Smooth muscle cell (in vitro differentiated cells): ENCODE measurements around the gene MED15. TPM values are rescaled to one million over a fixed set of nuclear protein-coding genes. Genes with fewer than 3 reads are reported as not detected.

ENCODE experiments used
- DNase-seq: peaks from one replicate; lab custom pipeline; 2025; ENCODE audit not compliant: unreplicated experiment; lab: John Stamatoyannopoulos, UW
- H2AFZ ChIP-seq: fragments of 200-600 bp; sonication (generic); 2 replicates; pipeline ENCODE4 v1.6.0; 2016; ENCODE audit warnings: antibody characterized with exemption, low read depth, mild to moderate bottlenecking
- H3F3A ChIP-seq: fragments of 200-600 bp; sonication (generic); 2 replicates; pipeline ENCODE4 v1.6.0; 2017; ENCODE audit warnings: antibody characterized with exemption, low read depth
- H3K27ac ChIP-seq: fragments of 200-600 bp; sonication (generic); 2 replicates; pipeline ENCODE4 v1.5.1; 2016; ENCODE audit warnings: low read depth, mild to moderate bottlenecking
- H3K27me3 ChIP-seq: fragments of 200-600 bp; sonication (generic); 2 replicates; pipeline ENCODE4 v1.6.1; 2016; ENCODE audit warnings: low read depth, mild to moderate bottlenecking
- H3K36me3 ChIP-seq: fragments of 200-600 bp; sonication (generic); 2 replicates; pipeline ENCODE4 v1.5.1; 2016; ENCODE audit warnings: low read depth
- H3K4me1 ChIP-seq: fragments of 200-600 bp; sonication (generic); 2 replicates; pipeline ENCODE4 v1.5.1; 2016; ENCODE audit warnings: low read depth
- H3K4me2 ChIP-seq: fragments of 200-600 bp; sonication (generic); 2 replicates; pipeline ENCODE4 v1.6.0; 2016; ENCODE audit warnings: mild to moderate bottlenecking
- H3K4me3 ChIP-seq: fragments of 200-600 bp; sonication (generic); 2 replicates; pipeline ENCODE4 v1.5.1; 2016; ENCODE audit warnings: mild to moderate bottlenecking
- H3K79me2 ChIP-seq: fragments of 200-600 bp; sonication (generic); 2 replicates; pipeline ENCODE4 v1.6.0; 2016; ENCODE audit warnings: low read depth, mild to moderate bottlenecking
- H3K9ac ChIP-seq: fragments of 200-600 bp; sonication (generic); 2 replicates; pipeline ENCODE4 v1.6.0; 2016; ENCODE audit warnings: low read depth
- H3K9me3 ChIP-seq: fragments of 200-600 bp; sonication (generic); replicated peaks from 2 replicates; pipeline ENCODE4 v1.5.1; 2016; ENCODE audit warnings: low read depth
- H4K20me1 ChIP-seq: fragments of 200-600 bp; sonication (generic); 2 replicates; pipeline ENCODE4 v1.6.0; 2016; ENCODE audit warnings: low read depth
- CTCF ChIP-seq: fragments of 200-600 bp; sonication (generic); IDR thresholded peaks from 2 replicates; pipeline ENCODE4 v1.5.1; 2017; ENCODE audit warnings: borderline replicate concordance, mild to moderate bottlenecking, antibody characterized with exemption; ENCODE audit not compliant: insufficient read depth, poor library complexity, severe bottlenecking
- WGBS: methylation state at CpG from one replicate; pipeline ENCODE4 v1.1.7; 2016; ENCODE audit warnings: low lambda C conversion rate; 5-methylcytosine and 5-hydroxymethylcytosine counted together
- polyA plus RNA-seq: library from polyadenylated mRNA; unstranded; fragments of >200 nt; fragmentation: Nextera tagmentation; extraction: Ambion mirVana; gene quantifications from 2 replicates; pipeline ENCODE4 v1.2.1, GENCODE V29; 2016
- total RNA-seq: library from RNA; depleted of rRNA; stranded (reverse); fragments of >200 nt; gene quantifications from 2 replicates; pipeline ENCODE4 v1.2.3, GENCODE V29; 2014

MED15 gene
- total and polyA plus RNA-seq, 2 experiments from 2014 or later = 25.3 to 70.5 TPM

- WGBS = 76% methylated on average over 8 of the region's 8 CpGs
- H3K36me3 ChIP-seq = no peaks in the 10 kb centered on the region
- no peaks in the 10 kb centered on the region for H4K20me1 ChIP-seq
- TF ChIP-seq CTCF = no peak
- no peak for DNase-seq
- H3K4me2 ChIP-seq = no peak overlapping the region
- H3K79me2 ChIP-seq = no peaks in the 10 kb centered on the region
- no peaks in the 10 kb centered on the region for H3F3A ChIP-seq
- H3K9me3 ChIP-seq = no peaks in the 10 kb centered on the region
- H2AFZ ChIP-seq = no peak overlapping the region
- H3K4me1 ChIP-seq = no peaks in the 10 kb centered on the region
- H3K4me3 ChIP-seq = no peak overlapping the region
- no peaks in the 10 kb centered on the region for H3K27me3 ChIP-seq
- no peak overlapping the region for H3K27ac ChIP-seq
- H3K9ac ChIP-seq = no peak overlapping the region
These were observed 102.9 kb downstream of the MED15 start for GRCh38 chr22:20610243-20610686.

GRCh38 chr22:20610757-20611156, 103.3 kb downstream of the MED15 start:
- Histone ChIP-seq H3K4me1 (no peaks in the 10 kb centered on the region), H3K9ac (no peak overlapping the region), H4K20me1 (no peaks in the 10 kb centered on the region), H3K27ac (no peak overlapping the region), H3F3A (no peaks in the 10 kb centered on the region), H3K4me3 (no peak overlapping the region), H3K9me3 (no peaks in the 10 kb centered on the region), H3K4me2 (no peak overlapping the region), H3K79me2 (no peaks in the 10 kb centered on the region), H3K27me3 (no peaks in the 10 kb centered on the region), H3K36me3 (no peaks in the 10 kb centered on the region), H2AFZ (no peak overlapping the region)
- DNase-seq = no peak
- no peak for TF ChIP-seq CTCF
- 91% methylated on average over 8 of the region's 8 CpGs for WGBS

- Histone ChIP-seq H3K9ac (no peak overlapping the region), H3K4me1 (no peaks in the 10 kb centered on the region), H3K9me3 (no peaks in the 10 kb centered on the region), H3F3A (no peaks in the 10 kb centered on the region), H3K4me3 (no peak overlapping the region), H3K4me2 (no peak overlapping the region), H2AFZ (no peak overlapping the region), H3K27me3 (no peaks in the 10 kb centered on the region), H3K36me3 (no peaks in the 10 kb centered on the region), H3K27ac (no peak overlapping the region), H3K79me2 (no peaks in the 10 kb centered on the region), H4K20me1 (no peaks in the 10 kb centered on the region)
- no peak for TF ChIP-seq CTCF
- DNase-seq = no peak
- 94% methylated on average over 10 of the region's 10 CpGs for WGBS
These were observed 104.0 kb downstream of the MED15 start for GRCh38 chr22:20611418-20611817.

GRCh38 chr22:20613301-20613700, 105.9 kb downstream of the MED15 start:
- H3K4me3 ChIP-seq = no peak overlapping the region
- no peak overlapping the region for H3K27ac ChIP-seq
- no peak overlapping the region for H3K9ac ChIP-seq
- H3K4me1 ChIP-seq = no peaks in the 10 kb centered on the region
- no peaks in the 10 kb centered on the region for H3F3A ChIP-seq
- no peak overlapping the region for H3K4me2 ChIP-seq
- no peak for TF ChIP-seq CTCF
- no peaks in the 10 kb centered on the region for H4K20me1 ChIP-seq
- 92% methylated on average over 4 of the region's 6 CpGs for WGBS
- no peaks in the 10 kb centered on the region for H3K9me3 ChIP-seq
- no peaks in the 10 kb centered on the region for H3K36me3 ChIP-seq
- no peak for DNase-seq
- no peak overlapping the region for H2AFZ ChIP-seq
- H3K27me3 ChIP-seq = no peaks in the 10 kb centered on the region
- H3K79me2 ChIP-seq = no peaks in the 10 kb centered on the region
